GM18868 (cell line): ENCODE results near the gene SYTL4.
A peak's percentile ranks its signal among the peaks of the same experiment; 100 is the strongest.

Experiments used
- ATAC-seq: cut with Tn5 transposase; IDR thresholded peaks from one replicate; pipeline ENCODE4 v1.9.1; 2021; ENCODE audit warnings: mild to moderate bottlenecking, moderate library complexity; ENCODE audit not compliant: unreplicated experiment

SYTL4 gene

GRCh38 chrX:100695991-100696390 lies 35.9 kb downstream of the SYTL4 start:
- ATAC-seq, result no peak

GRCh38 chrX:100695302-100695701 lies 36.6 kb downstream of the SYTL4 start:
- ATAC-seq, result no peak

GRCh38 chrX:100687546-100687945 lies 44.4 kb downstream of the SYTL4 start:
- peak; percentile 85 for ATAC-seq

GRCh38 chrX:100687128-100687527 lies 44.8 kb downstream of the SYTL4 start:
- peak; percentile 67 for ATAC-seq

GRCh38 chrX:100685997-100686305 lies 46.0 kb downstream of the SYTL4 start:
- ATAC-seq, result no peak

GRCh38 chrX:100685284-100685996 lies 46.5 kb downstream of the SYTL4 start:
- ATAC-seq, result peak; percentile 43

- ATAC-seq, result no peak
Observed at GRCh38 chrX:100682939-100683338, 49.0 kb downstream of the SYTL4 start.

GRCh38 chrX:100681599-100681998 lies 50.3 kb downstream of the SYTL4 start:
- ATAC-seq, result no peak

- no peak for ATAC-seq
Observed at GRCh38 chrX:100680756-100681155, 51.2 kb downstream of the SYTL4 start.

GRCh38 chrX:100677611-100678181 lies 54.2 kb downstream of the SYTL4 start:
- ATAC-seq, result no peak

- peak; percentile 73 for ATAC-seq
Observed at GRCh38 chrX:100674705-100675104, 57.2 kb downstream of the SYTL4 start.

- ATAC-seq, result no peak
Observed at GRCh38 chrX:100673397-100673953, 58.4 kb downstream of the SYTL4 start.

GRCh38 chrX:100672966-100673365 lies 59.0 kb downstream of the SYTL4 start:
- ATAC-seq, result no peak

GRCh38 chrX:100663642-100664041 lies 68.3 kb downstream of the SYTL4 start:
- ATAC-seq, result no peak

- ATAC-seq, result no peak
Observed at GRCh38 chrX:100662796-100663195, 69.1 kb downstream of the SYTL4 start.

GRCh38 chrX:100662170-100662569 lies 69.8 kb downstream of the SYTL4 start:
- no peak for ATAC-seq

GRCh38 chrX:100659431-100660137 lies 72.3 kb downstream of the SYTL4 start:
- no peak for ATAC-seq

GRCh38 chrX:100658941-100659381 lies 73.0 kb downstream of the SYTL4 start:
- ATAC-seq, result no peak

- no peak for ATAC-seq
Observed at GRCh38 chrX:100654261-100654660, 77.7 kb downstream of the SYTL4 start.

- ATAC-seq, result no peak
Observed at GRCh38 chrX:100652266-100652665, 79.7 kb downstream of the SYTL4 start.

- no peak for ATAC-seq
Observed at GRCh38 chrX:100650841-100651240, 81.1 kb downstream of the SYTL4 start.
